Mucosa of descending colon (tissue), 3 donors: ENCODE measurements around the gene KAZALD1. TPM values are rescaled to one million over a fixed set of nuclear protein-coding genes. Genes with fewer than 3 reads are reported as not detected.
"Not testable (repeated sequence)": the region's sequence is repeated elsewhere in the genome, so short reads cannot be mapped to it uniquely, and the experiment has no call there.

Experiments used
- ATAC-seq: fragments of 200-7000 bp; cut with Tn5 transposase; one replicate; pipeline ENCODE4 v1.9.1; 2020; ENCODE audit warnings: mild to moderate bottlenecking, moderate library complexity
- DNase-seq, 3 donors: peaks; one replicate each; pipeline ENCODE4 v3.0.0-alpha.2; 2020
- H3K36me3 ChIP-seq: fragments of 200-600 bp; one replicate; pipeline ENCODE4 v1.8.0; 2021; ENCODE audit warnings: low read depth, mild to moderate bottlenecking
- H3K4me1 ChIP-seq: fragments of 200-600 bp; one replicate; pipeline ENCODE4 v1.8.0; 2021; ENCODE audit warnings: low read depth, mild to moderate bottlenecking
- H3K4me3 ChIP-seq: fragments of 200-600 bp; one replicate; pipeline ENCODE4 v1.8.0; 2021; ENCODE audit warnings: mild to moderate bottlenecking
- H3K9me3 ChIP-seq: fragments of 200-600 bp; one replicate; pipeline ENCODE4 v1.8.0; 2021; ENCODE audit warnings: mild to moderate bottlenecking
- CTCF ChIP-seq: fragments of 200-600 bp; IDR thresholded peaks from one replicate; pipeline ENCODE4 v1.8.0; 2022; ENCODE audit warnings: antibody characterized with exemption, mild to moderate bottlenecking
- intact Hi-C, 2 donors: fragments of 100-400 bp; cut with DNase I in 1 of 2; cut with micrococcal nuclease in 1 of 2; formaldehyde crosslinking; loops; one replicate each; pipeline versions ENCODE4 v1.11.0 to v1.11.1; 2022; cut with DNase I, micrococcal nuclease
- total RNA-seq, 3 donors: library from RNA; stranded (reverse); fragmentation: NEBNext Ultra II Directional in 2 of 3; extraction: Animal tissue kit (Norgen Biotek cat#: 25700) in 2 of 3; gene quantifications; one replicate each; pipeline versions ENCODE4 v1.2.1 to v1.2.4, GENCODE V29; 2021 to 2023
- donor health status: DM: no; HTN: no; CAD: no; lungs with moderate emphysema.
- donor health status: DM: no; HTN: no; CAD: no.
- donor health status: DM: no; HTN: yes; CAD: no.

Gene KAZALD1
- total RNA-seq, 3 donors from 2014 or later: 8.5 to 20.0 (median 16.7) TPM

GRCh38 chr10:101031796-101032636 is 29.8 kb upstream of the KAZALD1 start:
- ATAC-seq (peak; percentile 70), DNase-seq (peak; percentile 79 to 91 (median 86))
- TF ChIP-seq CTCF: no peak
- intact Hi-C loops: no loop called here
- Histone ChIP-seq H3K36me3 (no peaks in the 10 kb centered on the region), H3K4me1 (peaks cover 27% of the 10 kb centered on the region), H3K4me3 (peak overlapping the region; percentile 27), H3K9me3 (no peaks in the 10 kb centered on the region)

- peaks cover 27% of the 10 kb centered on the region for H3K4me1 ChIP-seq
- H3K4me3 ChIP-seq: peak overlapping the region; percentile 27
- H3K9me3 ChIP-seq: no peaks in the 10 kb centered on the region
- no peak for TF ChIP-seq CTCF
- ATAC-seq (peak; percentile 54), DNase-seq (peak in 1 of 3 donors; percentile 51)
- intact Hi-C loops: no loop called here
- H3K36me3 ChIP-seq: no peaks in the 10 kb centered on the region
Observed at GRCh38 chr10:101032637-101033224, 29.1 kb upstream of the KAZALD1 start.

- DNase-seq: peak in 1 of 3 donors; percentile 25
- intact Hi-C loops: no loop called here
- no peak for TF ChIP-seq CTCF
Observed at GRCh38 chr10:101033276-101033675, 28.5 kb upstream of the KAZALD1 start.

GRCh38 chr10:101034404-101034803 is 27.4 kb upstream of the KAZALD1 start:
- H3K4me3 ChIP-seq, intact Hi-C loops, H3K9me3 ChIP-seq, H3K36me3 ChIP-seq, ATAC-seq: not testable (repeated sequence)
- H3K4me1 ChIP-seq: peaks cover 27% of the 10 kb centered on the region
- DNase-seq: peak in 1 of 3 donors; percentile 19

More at GRCh38 chr10:101033276-101033675, 28.5 kb upstream of the KAZALD1 start:
- Histone ChIP-seq H3K9me3 (no peaks in the 10 kb centered on the region), H3K4me1 (peaks cover 27% of the 10 kb centered on the region), H3K4me3 (no peak overlapping the region), H3K36me3 (no peaks in the 10 kb centered on the region)
- no peak for ATAC-seq

- ATAC-seq: no peak
- Histone ChIP-seq H3K4me1 (peaks cover 27% of the 10 kb centered on the region), H3K9me3 (no peaks in the 10 kb centered on the region), H3K4me3 (no peak overlapping the region), H3K36me3 (no peaks in the 10 kb centered on the region)
- intact Hi-C loops: no loop called here
- DNase-seq: peak in 1 of 3 donors; percentile 42
- TF ChIP-seq CTCF: no peak
Observed at GRCh38 chr10:101035314-101035713, 26.5 kb upstream of the KAZALD1 start.
